GM12878 (cell line): Measurements from ENCODE around the gene AOAH. TPM values are rescaled to one million over a fixed set of nuclear protein-coding genes. Genes with fewer than 3 reads are reported as not detected.

ENCODE experiments used
- BCL11A ChIP-seq: IDR thresholded peaks from 2 replicates; pipeline ENCODE4 v1.6.1; 2011; ENCODE audit warnings: low read depth, low read length
- BMI1 ChIP-seq: fragments of 450-650 bp; IDR thresholded peaks from 2 replicates; pipeline ENCODE4 v1.6.1; 2016; ENCODE audit warnings: mild to moderate bottlenecking, moderate library complexity, borderline replicate concordance
- CHD4 ChIP-seq: fragments of 200-600 bp; sonication (generic); IDR thresholded peaks from 2 replicates; pipeline ENCODE4 v1.6.1; 2016; ENCODE audit warnings: mild to moderate bottlenecking
- E2F8 ChIP-seq: fragments of 450-650 bp; IDR thresholded peaks from 2 replicates; pipeline ENCODE4 v1.6.1; 2018; ENCODE audit warnings: mild to moderate bottlenecking, low read depth, moderate library complexity; ENCODE audit not compliant: partially characterized antibody
- PML ChIP-seq: IDR thresholded peaks from 2 replicates; pipeline ENCODE4 v1.6.1; 2012; ENCODE audit warnings: low read length, inconsistent platforms
- SUZ12 ChIP-seq: fragments of 200-600 bp; sonication (generic); IDR thresholded peaks from one replicate; pipeline ENCODE4 v1.6.1; 2018; ENCODE audit warnings: antibody characterized with exemption, mild to moderate bottlenecking; ENCODE audit not compliant: unreplicated experiment
- ZNF592 ChIP-seq: fragments of 450-650 bp; IDR thresholded peaks from 2 replicates; pipeline ENCODE4 v1.6.1; 2017; ENCODE audit warnings: mild to moderate bottlenecking, moderate library complexity
- ZNF687 ChIP-seq: fragments of 450-650 bp; IDR thresholded peaks from 2 replicates; pipeline ENCODE4 v1.6.1; 2017; ENCODE audit warnings: mild to moderate bottlenecking, moderate library complexity
- ZZZ3 ChIP-seq: IDR thresholded peaks from 2 replicates; pipeline ENCODE4 v1.6.1; 2011; ENCODE audit warnings: low read depth; ENCODE audit not compliant: control insufficient read depth, insufficient read length
- polyA plus RNA-seq, 11 experiments: library from polyadenylated mRNA; depleted of rRNA in 4 of 11; unstranded in 6 of 11; stranded (reverse) in 5 of 11; fragments of >200 nt; fragmentation: Nextera tagmentation in 4 of 11; fragmentation: Illumina TruSeq in 1 of 11; extraction: Ambion mirVana in 4 of 11; extraction: Trizol in 1 of 11; gene quantifications; 1 replicate in 1 of 11; 2 replicates in 10 of 11; pipeline versions ENCODE4 v1.2.1 to v1.2.3, GENCODE V29; 2011 to 2016; ENCODE audit warnings: inconsistent platforms in 2 of 11, missing spikeins in 2 of 11, low read depth in 1 of 11
- total RNA-seq, 4 experiments: library from RNA; depleted of rRNA in 3 of 4; stranded (reverse); fragments of >200 nt in 3 of 4; fragmentation: Illumina TruSeq in 1 of 4; extraction: Trizol in 1 of 4; gene quantifications; 2 replicates each; pipeline versions ENCODE4 v1.2.1 to v1.2.3, GENCODE V29; 2013 to 2021

Gene AOAH
- total and polyA plus RNA-seq, 10 of the 15 experiments (the other 5 are each of a cell fraction or from before 2014, with no cell fraction given) = 0.32 to 2.8 (median 1.4) TPM

GRCh38 chr7:36653663-36654355 is 70.5 kb downstream of the AOAH start (continued):
- TF ChIP-seq PML = no peak
- no peak for TF ChIP-seq ZZZ3
- no peak for TF ChIP-seq BMI1
- no peak for TF ChIP-seq ZNF592
- no peak for TF ChIP-seq ZNF687
- TF ChIP-seq E2F8 = no peak
- no peak for TF ChIP-seq SUZ12
- TF ChIP-seq BCL11A = no peak
- no peak for TF ChIP-seq CHD4
- TF ChIP-seq, all 136 proteins: peak for 0
